ENCODE measurements around the gene GSC. TPM values are rescaled to one million over a fixed set of nuclear protein-coding genes. Genes with fewer than 3 reads are reported as not detected.
A peak's percentile ranks its signal among the peaks of the same experiment; 100 is the strongest.

The GSC gene
- total RNA-seq, 1 donor from 2014 or later, result not detected

DNA sequence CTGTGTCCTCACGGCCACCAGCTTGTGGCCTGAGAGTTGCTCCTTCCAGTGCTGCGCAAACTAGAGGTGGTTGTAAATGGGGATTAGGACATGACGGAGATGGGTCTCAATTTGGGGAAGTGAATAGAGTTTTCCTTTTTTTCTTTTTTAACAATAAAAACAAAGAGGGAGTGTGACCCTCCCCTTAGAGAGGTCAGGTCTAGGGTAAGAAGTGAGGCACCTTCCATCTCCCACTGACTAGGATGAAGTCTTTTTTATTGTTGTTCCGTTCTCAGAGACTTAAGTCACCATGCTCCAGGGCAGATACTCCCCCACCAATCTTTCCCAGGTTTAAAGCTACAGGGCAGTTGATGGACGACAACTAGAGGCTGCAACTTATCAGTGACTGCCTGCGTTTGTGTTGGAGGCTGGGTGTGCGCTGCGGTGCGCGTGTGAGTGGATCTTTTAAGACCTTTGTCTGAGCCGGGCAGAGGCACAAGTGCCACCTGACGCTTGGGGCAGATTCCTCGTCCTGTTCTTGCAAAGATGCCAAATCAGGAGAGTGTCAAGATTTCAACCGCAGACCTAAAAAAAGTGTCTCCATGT, 2.1 kb upstream of the GSC start:
- peaks cover 13% of the 10 kb centered on the region for H3K9me3 Mint-ChIP-seq (ENCODE audit: unreplicated experiment)
- H3K4me1 Mint-ChIP-seq (ENCODE audit: low read depth, unreplicated experiment), result peaks cover 23% of the 10 kb centered on the region
- DNase-seq, result no peak

DNA sequence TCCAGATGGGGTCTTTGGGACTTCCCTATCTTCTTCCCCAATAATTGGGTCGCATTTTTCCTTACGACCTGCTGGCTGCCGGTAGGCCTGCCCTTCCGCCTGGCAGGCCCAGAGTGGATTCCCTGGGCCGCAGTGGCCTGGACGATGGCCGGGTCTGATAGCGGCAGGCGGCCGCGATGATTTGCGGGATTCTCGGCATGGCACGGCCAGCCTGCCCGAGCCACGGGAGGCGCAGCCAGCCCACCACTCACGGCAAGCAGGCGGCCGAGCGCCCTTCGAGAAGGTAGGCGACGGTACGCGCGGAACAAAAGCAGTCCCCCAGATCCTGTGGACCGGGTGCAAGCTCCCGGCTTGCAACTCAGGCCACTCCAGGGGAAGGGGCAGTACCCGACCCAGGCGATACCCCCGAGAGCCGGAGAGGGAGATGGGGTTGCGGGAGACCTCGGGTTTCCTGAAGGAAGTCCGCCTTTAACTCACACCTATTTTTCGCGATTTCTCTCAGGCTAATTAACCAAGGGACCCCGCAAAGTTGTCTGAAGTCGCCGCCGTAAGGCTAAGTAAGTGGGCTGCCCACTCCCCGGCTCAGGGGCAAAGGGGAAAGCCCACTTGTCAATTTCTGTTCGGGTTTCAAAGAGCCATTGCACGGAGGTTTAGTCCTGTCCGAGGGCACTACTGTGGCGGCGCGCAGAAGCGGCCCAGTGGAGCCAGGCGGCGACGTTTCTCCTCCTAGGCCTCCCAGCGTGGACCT, 1.4 kb upstream of the GSC start:
- H3K27me3 Mint-ChIP-seq (ENCODE audit: unreplicated experiment), result peaks cover 57% of the 10 kb centered on the region
- H3K27ac Mint-ChIP-seq (ENCODE audit: unreplicated experiment), result no peak overlapping the region
- H3K36me3 Mint-ChIP-seq (ENCODE audit: unreplicated experiment), result no peaks in the 10 kb centered on the region
- H3K9me3 Mint-ChIP-seq (ENCODE audit: unreplicated experiment), result peaks cover 11% of the 10 kb centered on the region
- peak overlapping the region; percentile 79 for H3K4me3 Mint-ChIP-seq (ENCODE audit: unreplicated experiment)
- peak; percentile 60 for DNase-seq
- peaks cover 23% of the 10 kb centered on the region for H3K4me1 Mint-ChIP-seq (ENCODE audit: low read depth, unreplicated experiment)
- TF ChIP-seq, protein P1, sequence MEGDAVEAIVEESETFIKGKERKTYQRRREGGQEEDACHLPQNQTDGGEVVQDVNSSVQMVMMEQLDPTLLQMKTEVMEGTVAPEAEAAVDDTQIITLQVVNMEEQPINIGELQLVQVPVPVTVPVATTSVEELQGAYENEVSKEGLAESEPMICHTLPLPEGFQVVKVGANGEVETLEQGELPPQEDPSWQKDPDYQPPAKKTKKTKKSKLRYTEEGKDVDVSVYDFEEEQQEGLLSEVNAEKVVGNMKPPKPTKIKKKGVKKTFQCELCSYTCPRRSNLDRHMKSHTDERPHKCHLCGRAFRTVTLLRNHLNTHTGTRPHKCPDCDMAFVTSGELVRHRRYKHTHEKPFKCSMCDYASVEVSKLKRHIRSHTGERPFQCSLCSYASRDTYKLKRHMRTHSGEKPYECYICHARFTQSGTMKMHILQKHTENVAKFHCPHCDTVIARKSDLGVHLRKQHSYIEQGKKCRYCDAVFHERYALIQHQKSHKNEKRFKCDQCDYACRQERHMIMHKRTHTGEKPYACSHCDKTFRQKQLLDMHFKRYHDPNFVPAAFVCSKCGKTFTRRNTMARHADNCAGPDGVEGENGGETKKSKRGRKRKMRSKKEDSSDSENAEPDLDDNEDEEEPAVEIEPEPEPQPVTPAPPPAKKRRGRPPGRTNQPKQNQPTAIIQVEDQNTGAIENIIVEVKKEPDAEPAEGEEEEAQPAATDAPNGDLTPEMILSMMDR (IDR thresholded peaks at IDR 0.05; ENCODE audit: partially characterized antibody, unreplicated experiment), result no peak

More for the DNA sequence above, 2.1 kb upstream of the GSC start:
- H3K36me3 Mint-ChIP-seq (ENCODE audit: unreplicated experiment), result no peaks in the 10 kb centered on the region
- TF ChIP-seq, protein P1 (IDR thresholded peaks at IDR 0.05; ENCODE audit: partially characterized antibody, unreplicated experiment), result no peak
- no peak overlapping the region for H3K27ac Mint-ChIP-seq (ENCODE audit: unreplicated experiment)
- peaks cover 54% of the 10 kb centered on the region for H3K27me3 Mint-ChIP-seq (ENCODE audit: unreplicated experiment)
- H3K4me3 Mint-ChIP-seq (ENCODE audit: unreplicated experiment), result peak overlapping the region; percentile 63

DNA sequence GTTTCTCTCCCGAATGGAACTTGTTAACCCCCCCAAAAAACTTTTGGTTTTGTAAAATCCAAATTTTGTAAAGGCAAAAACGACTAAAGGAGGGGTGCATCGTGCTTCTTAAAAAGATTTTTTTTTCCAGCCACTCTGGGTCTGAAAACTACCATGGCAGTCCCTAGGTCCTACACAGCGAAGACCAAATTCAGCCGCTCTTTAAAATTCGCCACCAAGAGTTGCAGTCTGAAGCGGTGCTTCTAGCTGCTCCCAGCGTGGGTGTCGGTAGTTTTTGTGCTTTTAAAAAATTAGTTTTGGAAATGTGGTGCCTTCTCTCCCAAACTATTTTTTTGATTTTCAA, 873 bp upstream of the GSC start:
- no peak for DNase-seq
- TF ChIP-seq, protein P1 (IDR thresholded peaks at IDR 0.05; ENCODE audit: partially characterized antibody, unreplicated experiment), result no peak
- Mint-ChIP-seq H3K27ac (ENCODE audit: unreplicated experiment) (no peak overlapping the region), H3K4me1 (ENCODE audit: low read depth, unreplicated experiment) (peaks cover 22% of the 10 kb centered on the region), H3K36me3 (ENCODE audit: unreplicated experiment) (no peaks in the 10 kb centered on the region), H3K4me3 (ENCODE audit: unreplicated experiment) (peak overlapping the region; percentile 79), H3K9me3 (ENCODE audit: unreplicated experiment) (peaks cover 11% of the 10 kb centered on the region), H3K27me3 (ENCODE audit: unreplicated experiment) (peaks cover 59% of the 10 kb centered on the region)

DNA sequence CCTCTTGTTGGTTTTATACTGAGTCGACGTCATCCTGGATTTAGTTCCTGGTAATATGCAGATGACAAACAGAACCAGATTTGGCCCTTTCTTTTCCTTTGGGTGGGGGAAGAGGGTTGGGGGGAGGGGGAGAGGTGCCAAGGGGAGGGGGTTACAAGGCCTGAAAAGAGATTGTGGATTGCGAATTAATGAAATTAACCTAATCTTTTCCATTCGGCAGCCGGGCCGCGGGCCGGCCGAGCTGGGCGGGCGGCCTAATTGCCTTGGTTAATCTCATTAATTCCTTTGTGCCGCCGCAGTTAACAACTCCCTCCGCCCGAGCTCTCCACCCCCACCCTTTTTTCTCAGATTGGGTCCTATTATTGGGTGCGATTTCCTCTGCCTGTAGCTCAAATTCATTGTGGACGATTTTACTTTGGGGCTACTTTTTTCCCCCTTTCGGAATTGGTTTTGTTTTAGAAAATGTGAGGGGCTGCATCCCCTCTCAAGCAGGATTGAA, 387 bp upstream of the GSC start:
- H3K9me3 Mint-ChIP-seq (ENCODE audit: unreplicated experiment), result peaks cover 11% of the 10 kb centered on the region
- no peak for DNase-seq
- H3K4me1 Mint-ChIP-seq (ENCODE audit: low read depth, unreplicated experiment), result peaks cover 17% of the 10 kb centered on the region
- H3K4me3 Mint-ChIP-seq (ENCODE audit: unreplicated experiment), result peak overlapping the region; percentile 79
- TF ChIP-seq, protein P1 (IDR thresholded peaks at IDR 0.05; ENCODE audit: partially characterized antibody, unreplicated experiment), result no peak
- no peaks in the 10 kb centered on the region for H3K36me3 Mint-ChIP-seq (ENCODE audit: unreplicated experiment)
- peaks cover 57% of the 10 kb centered on the region for H3K27me3 Mint-ChIP-seq (ENCODE audit: unreplicated experiment)
- H3K27ac Mint-ChIP-seq (ENCODE audit: unreplicated experiment), result no peak overlapping the region

Measured in glutamatergic neuron (in vitro differentiated cells).